ENCODE results near the gene FAM81A. TPM values are rescaled to one million over a fixed set of nuclear protein-coding genes. Genes with fewer than 3 reads are reported as not detected.

FAM81A gene
- total RNA-seq, 2 donors from 2014 or later, result 0.14 to 0.71 TPM

- no peaks in the 10 kb centered on the region for H3K4me1 ChIP-seq (ENCODE audit: control insufficient read depth in 1 of 2, low read depth in 2 of 2)
- H3K4me3 ChIP-seq, result no peak overlapping the region
- ATAC-seq (ENCODE audit: insufficient number of reproducible peaks, low FRiP score, low read depth), result no peak
- no peak for TF ChIP-seq CTCF (IDR thresholded peaks at IDR 0.05)
- H3K27ac ChIP-seq, result no peak overlapping the region
- DNase-seq (ENCODE audit: low spot score), result no peak
- no peaks in the 10 kb centered on the region for H3K36me3 ChIP-seq
- no peaks in the 10 kb centered on the region for H3K27me3 ChIP-seq (replicated peaks; ENCODE audit: insufficient read depth)
- H3K9me3 ChIP-seq, result no peaks in the 10 kb centered on the region
Observed at GRCh38 chr15:59528429-59528828, 90.4 kb downstream of the FAM81A start.

- ATAC-seq (ENCODE audit: insufficient number of reproducible peaks, low FRiP score, low read depth), result peak; percentile 73
- H3K4me1 ChIP-seq (ENCODE audit: control insufficient read depth in 1 of 2, low read depth in 2 of 2), result no peaks in the 10 kb centered on the region
- peak; percentile 73 for TF ChIP-seq CTCF (IDR thresholded peaks at IDR 0.05)
Observed at GRCh38 chr15:59528961-59529402, 91.0 kb downstream of the FAM81A start.

GRCh38 chr15:59531066-59531675, 93.2 kb downstream of the FAM81A start:
- H3K36me3 ChIP-seq, result no peaks in the 10 kb centered on the region
- no peak overlapping the region for H3K27ac ChIP-seq
- no peaks in the 10 kb centered on the region for H3K9me3 ChIP-seq
- TF ChIP-seq CTCF (IDR thresholded peaks at IDR 0.05), result no peak
- H3K27me3 ChIP-seq (replicated peaks; ENCODE audit: insufficient read depth), result no peaks in the 10 kb centered on the region
- DNase-seq (ENCODE audit: low spot score) (no peak), ATAC-seq (ENCODE audit: insufficient number of reproducible peaks, low FRiP score, low read depth) (no peak)
- H3K4me1 ChIP-seq (ENCODE audit: control insufficient read depth in 1 of 2, low read depth in 2 of 2), result no peaks in the 10 kb centered on the region
- no peak overlapping the region for H3K4me3 ChIP-seq

More at GRCh38 chr15:59528961-59529402, 91.0 kb downstream of the FAM81A start:
- DNase-seq (ENCODE audit: low spot score), result peak; percentile 67
- Histone ChIP-seq H3K27ac (no peak overlapping the region), H3K9me3 (no peaks in the 10 kb centered on the region), H3K27me3 (replicated peaks; ENCODE audit: insufficient read depth) (no peaks in the 10 kb centered on the region), H3K36me3 (no peaks in the 10 kb centered on the region), H3K4me3 (no peak overlapping the region)

GRCh38 chr15:59532770-59533379, 94.9 kb downstream of the FAM81A start:
- Histone ChIP-seq H3K4me3 (no peak overlapping the region), H3K27me3 (replicated peaks; ENCODE audit: insufficient read depth) (no peaks in the 10 kb centered on the region), H3K4me1 (ENCODE audit: control insufficient read depth in 1 of 2, low read depth in 2 of 2) (no peaks in the 10 kb centered on the region), H3K36me3 (no peaks in the 10 kb centered on the region), H3K9me3 (no peaks in the 10 kb centered on the region), H3K27ac (no peak overlapping the region)
- ATAC-seq (ENCODE audit: insufficient number of reproducible peaks, low FRiP score, low read depth), result no peak
- TF ChIP-seq CTCF (IDR thresholded peaks at IDR 0.05), result peak; percentile 59
- DNase-seq (ENCODE audit: low spot score), result no peak

- Histone ChIP-seq H3K27me3 (replicated peaks; ENCODE audit: insufficient read depth) (no peaks in the 10 kb centered on the region), H3K36me3 (no peaks in the 10 kb centered on the region), H3K9me3 (no peaks in the 10 kb centered on the region), H3K4me3 (no peak overlapping the region), H3K27ac (no peak overlapping the region), H3K4me1 (ENCODE audit: control insufficient read depth in 1 of 2, low read depth in 2 of 2) (no peaks in the 10 kb centered on the region)
- DNase-seq (ENCODE audit: low spot score) (no peak), ATAC-seq (ENCODE audit: insufficient number of reproducible peaks, low FRiP score, low read depth) (no peak)
- TF ChIP-seq CTCF (IDR thresholded peaks at IDR 0.05), result no peak
Observed at GRCh38 chr15:59536553-59536952, 98.6 kb downstream of the FAM81A start.
